ENCODE data around the gene HS6ST2. TPM values are rescaled to one million over a fixed set of nuclear protein-coding genes. Genes with fewer than 3 reads are reported as not detected.

The HS6ST2 gene
- total RNA-seq, 4 donors from 2014 or later, result 0.21 to 0.30 (median 0.24) TPM; not detected in 1

DNA sequence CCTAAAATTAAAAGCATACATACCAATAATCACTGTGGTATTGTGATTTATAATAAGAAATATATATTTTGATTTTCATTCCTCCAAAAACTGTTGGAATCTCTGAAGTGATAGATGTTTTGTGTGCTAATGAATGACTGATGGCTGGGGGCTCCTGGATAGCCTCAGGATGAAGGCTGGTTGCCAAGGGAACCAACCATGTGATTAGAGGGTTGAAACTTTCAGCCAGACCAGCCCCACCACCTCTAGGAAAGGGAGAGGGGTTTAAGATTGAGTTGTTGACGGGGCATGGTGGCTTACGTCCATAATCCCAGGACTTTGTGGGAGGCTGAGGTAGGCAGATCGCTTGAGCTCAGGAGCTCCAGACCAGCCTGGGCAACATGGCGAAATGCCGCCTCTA lies 34.0 kb downstream of the HS6ST2 start:
- H3K27me3 ChIP-seq, result no peaks in the 10 kb centered on the region
- WGBS, result 91% methylated on average over 5 of the region's 5 CpGs

DNA sequence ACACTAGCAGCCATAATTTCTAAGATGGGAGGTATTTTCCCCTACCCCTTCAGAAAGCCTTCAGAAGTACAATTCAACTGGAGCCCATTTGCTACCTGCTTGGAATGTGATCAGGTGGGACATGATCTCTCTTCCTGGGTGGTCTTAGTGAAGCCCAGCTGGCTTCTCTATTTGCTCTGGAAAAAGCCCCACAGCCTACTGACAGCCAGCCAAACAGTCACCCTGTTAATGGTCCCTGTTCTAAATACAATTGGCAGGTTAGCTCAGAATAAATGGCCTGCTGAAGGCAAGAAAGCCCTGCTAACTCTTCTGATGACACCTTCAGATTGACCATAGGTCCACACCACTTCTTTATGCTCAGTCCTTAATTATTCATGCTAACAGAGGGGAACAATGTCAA lies 39.9 kb downstream of the HS6ST2 start:
- Histone ChIP-seq H3K36me3 (no peaks in the 10 kb centered on the region), H3K27me3 (no peaks in the 10 kb centered on the region), H3K27ac (no peak overlapping the region), H3K4me3 (no peak overlapping the region), H3K4me1 (no peaks in the 10 kb centered on the region), H3K9me3 (no peaks in the 10 kb centered on the region)
- DNase-seq (ENCODE audit: low spot score in 2 of 2), result no peak
- TF ChIP-seq POLR2AphosphoS5 (IDR thresholded peaks at IDR 0.05) (no peak), EP300 (IDR thresholded peaks at IDR 0.05) (no peak)

More for the DNA sequence above, 34.0 kb downstream of the HS6ST2 start:
- Histone ChIP-seq H3K4me1 (no peaks in the 10 kb centered on the region), H3K4me3 (no peak overlapping the region), H3K36me3 (no peaks in the 10 kb centered on the region), H3K27ac (no peak overlapping the region), H3K9me3 (no peaks in the 10 kb centered on the region)
- TF ChIP-seq POLR2A (IDR thresholded peaks at IDR 0.05) (no peak), POLR2AphosphoS5 (IDR thresholded peaks at IDR 0.05) (no peak), EP300 (IDR thresholded peaks at IDR 0.05) (no peak)
- TF ChIP-seq, protein P1, sequence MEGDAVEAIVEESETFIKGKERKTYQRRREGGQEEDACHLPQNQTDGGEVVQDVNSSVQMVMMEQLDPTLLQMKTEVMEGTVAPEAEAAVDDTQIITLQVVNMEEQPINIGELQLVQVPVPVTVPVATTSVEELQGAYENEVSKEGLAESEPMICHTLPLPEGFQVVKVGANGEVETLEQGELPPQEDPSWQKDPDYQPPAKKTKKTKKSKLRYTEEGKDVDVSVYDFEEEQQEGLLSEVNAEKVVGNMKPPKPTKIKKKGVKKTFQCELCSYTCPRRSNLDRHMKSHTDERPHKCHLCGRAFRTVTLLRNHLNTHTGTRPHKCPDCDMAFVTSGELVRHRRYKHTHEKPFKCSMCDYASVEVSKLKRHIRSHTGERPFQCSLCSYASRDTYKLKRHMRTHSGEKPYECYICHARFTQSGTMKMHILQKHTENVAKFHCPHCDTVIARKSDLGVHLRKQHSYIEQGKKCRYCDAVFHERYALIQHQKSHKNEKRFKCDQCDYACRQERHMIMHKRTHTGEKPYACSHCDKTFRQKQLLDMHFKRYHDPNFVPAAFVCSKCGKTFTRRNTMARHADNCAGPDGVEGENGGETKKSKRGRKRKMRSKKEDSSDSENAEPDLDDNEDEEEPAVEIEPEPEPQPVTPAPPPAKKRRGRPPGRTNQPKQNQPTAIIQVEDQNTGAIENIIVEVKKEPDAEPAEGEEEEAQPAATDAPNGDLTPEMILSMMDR (IDR thresholded peaks at IDR 0.05), result no peak
- no peak for DNase-seq (ENCODE audit: low spot score in 2 of 2)

DNA sequence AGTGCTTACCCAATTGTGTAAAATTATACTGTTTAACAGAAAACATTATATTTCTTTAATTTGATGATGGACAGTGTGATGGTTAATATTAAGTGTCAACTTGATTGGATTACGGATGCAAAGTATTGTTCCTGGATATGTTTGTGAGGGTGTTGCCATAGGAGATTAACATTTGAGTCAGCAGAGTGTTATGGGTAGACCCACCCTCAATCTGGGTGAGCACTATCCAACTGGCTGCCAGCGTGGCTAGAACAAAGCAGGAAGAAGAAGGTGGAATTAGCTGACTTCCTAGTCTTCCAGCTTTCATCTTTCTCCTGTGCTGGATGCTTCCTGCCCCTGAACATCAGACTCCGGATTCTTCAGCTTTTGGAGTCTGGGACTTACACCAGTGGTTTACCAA lies 42.1 kb downstream of the HS6ST2 start:
- WGBS, result 82% methylated on average over 3 of the region's 3 CpGs
- H3K36me3 ChIP-seq, result no peaks in the 10 kb centered on the region
- TF ChIP-seq EP300 (IDR thresholded peaks at IDR 0.05), result no peak
- TF ChIP-seq, protein P1 (IDR thresholded peaks at IDR 0.05), result no peak
- no peak for TF ChIP-seq POLR2AphosphoS5 (IDR thresholded peaks at IDR 0.05)
- TF ChIP-seq POLR2A (IDR thresholded peaks at IDR 0.05), result no peak
- H3K27ac ChIP-seq, result no peak overlapping the region
- no peaks in the 10 kb centered on the region for H3K4me1 ChIP-seq
- no peak for DNase-seq (ENCODE audit: low spot score in 2 of 2)
- no peaks in the 10 kb centered on the region for H3K27me3 ChIP-seq
- no peak overlapping the region for H3K4me3 ChIP-seq
- no peaks in the 10 kb centered on the region for H3K9me3 ChIP-seq

DNA sequence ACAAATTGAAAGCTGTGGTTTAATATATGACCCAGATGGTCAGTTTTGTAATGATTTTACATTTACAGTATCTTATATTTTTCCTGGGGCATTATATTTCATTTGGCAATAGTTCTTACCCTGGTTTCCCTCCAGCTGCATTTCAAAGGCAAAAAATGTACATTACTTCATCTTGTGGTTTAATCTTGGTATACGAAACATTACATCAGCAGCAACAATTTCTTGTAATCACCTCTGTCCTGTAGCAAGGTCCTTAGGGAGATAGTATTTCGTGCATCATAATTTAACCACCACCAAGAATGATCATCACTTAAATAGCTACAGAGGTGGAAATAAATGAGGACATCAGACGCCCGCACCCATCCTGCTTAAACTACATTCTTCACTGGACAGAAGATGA lies 48.8 kb downstream of the HS6ST2 start:
- Histone ChIP-seq H3K27me3 (no peaks in the 10 kb centered on the region), H3K9me3 (no peaks in the 10 kb centered on the region), H3K4me1 (no peaks in the 10 kb centered on the region), H3K27ac (no peak overlapping the region), H3K4me3 (no peak overlapping the region), H3K36me3 (no peaks in the 10 kb centered on the region)
- WGBS, result 59% methylated on average over 4 of the region's 4 CpGs
- DNase-seq (ENCODE audit: low spot score in 2 of 2), result no peak
- TF ChIP-seq EP300 (IDR thresholded peaks at IDR 0.05) (no peak), POLR2AphosphoS5 (IDR thresholded peaks at IDR 0.05) (no peak), POLR2A (IDR thresholded peaks at IDR 0.05) (no peak)
- TF ChIP-seq, protein P1 (IDR thresholded peaks at IDR 0.05), result no peak

DNA sequence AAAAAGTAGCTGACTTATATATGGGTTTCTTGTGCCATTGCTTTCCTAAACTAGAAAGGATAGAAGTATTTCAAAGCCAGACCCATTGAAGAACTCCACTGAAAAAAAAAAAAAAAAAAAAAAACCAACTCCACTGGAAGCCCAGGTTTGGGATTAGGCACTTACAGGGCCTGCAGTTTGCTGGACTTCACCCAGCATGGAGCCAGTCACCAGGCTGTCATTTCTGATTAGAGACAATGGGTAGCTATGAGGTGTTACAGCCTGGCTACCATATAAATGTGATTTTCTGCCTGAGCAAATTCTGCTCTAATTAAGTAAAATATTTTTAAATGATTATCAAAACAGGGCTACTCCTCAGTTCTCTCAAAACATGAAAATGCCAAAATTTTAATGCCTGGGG lies 49.5 kb downstream of the HS6ST2 start:
- H3K9me3 ChIP-seq, result no peaks in the 10 kb centered on the region
- no peak overlapping the region for H3K27ac ChIP-seq
- no peak for DNase-seq (ENCODE audit: low spot score in 2 of 2)
- no peaks in the 10 kb centered on the region for H3K36me3 ChIP-seq
- no peaks in the 10 kb centered on the region for H3K4me1 ChIP-seq
- no peak for TF ChIP-seq POLR2AphosphoS5 (IDR thresholded peaks at IDR 0.05)
- TF ChIP-seq POLR2A (IDR thresholded peaks at IDR 0.05), result no peak
- TF ChIP-seq EP300 (IDR thresholded peaks at IDR 0.05), result no peak
- TF ChIP-seq, protein P1 (IDR thresholded peaks at IDR 0.05), result no peak
- H3K4me3 ChIP-seq, result no peak overlapping the region
- H3K27me3 ChIP-seq, result no peaks in the 10 kb centered on the region

DNA sequence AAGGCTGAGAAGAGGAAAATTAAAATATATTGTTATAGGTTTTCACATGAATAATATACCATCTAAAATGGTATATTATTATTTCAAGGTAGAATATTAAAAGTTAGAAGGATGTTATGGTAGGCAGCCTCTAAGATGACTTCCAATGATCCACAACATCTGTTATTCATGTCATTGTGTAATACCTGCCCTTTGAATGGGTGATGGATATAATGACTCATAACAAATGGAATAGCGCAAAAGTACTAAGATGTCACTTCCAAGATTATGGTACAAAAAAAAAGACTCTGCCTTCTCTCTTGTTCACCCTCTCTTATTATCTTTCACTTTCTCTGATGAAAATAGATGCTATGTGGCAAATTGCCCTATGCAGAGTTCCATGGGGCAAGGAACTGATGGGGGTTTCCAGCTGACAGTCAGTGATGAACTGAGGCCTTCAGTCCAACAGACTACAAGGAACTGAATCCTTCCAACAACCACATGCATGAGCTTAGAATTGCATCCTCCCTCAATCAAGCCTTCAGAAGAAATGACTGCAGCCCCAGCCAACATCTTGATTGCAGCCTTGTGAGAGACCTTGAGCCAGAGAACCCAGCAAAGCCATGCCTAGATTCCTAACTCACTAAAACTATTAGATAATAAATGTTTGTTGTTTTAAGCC lies 57.7 kb downstream of the HS6ST2 start:
- DNase-seq (ENCODE audit: low spot score in 2 of 2), result no peak
- TF ChIP-seq, protein P1 (IDR thresholded peaks at IDR 0.05), result no peak
- TF ChIP-seq POLR2AphosphoS5 (IDR thresholded peaks at IDR 0.05) (no peak), EP300 (IDR thresholded peaks at IDR 0.05) (no peak), POLR2A (IDR thresholded peaks at IDR 0.05) (no peak)
- Histone ChIP-seq H3K4me1 (no peaks in the 10 kb centered on the region), H3K27ac (no peak overlapping the region), H3K27me3 (no peaks in the 10 kb centered on the region), H3K36me3 (no peaks in the 10 kb centered on the region), H3K4me3 (no peak overlapping the region), H3K9me3 (no peaks in the 10 kb centered on the region)
- 80% methylated on average over 1 of the region's 1 CpG for WGBS
